HCT116 (cell line): ENCODE measurements around the gene FBXL7.

ENCODE experiments used
- CBX3 ChIP-seq: IDR thresholded peaks from 2 replicates; pipeline ENCODE4 v1.6.1; 2012; ENCODE audit warnings: low read depth
- CTCF ChIP-seq, 3 experiments: fragments of 200-600 bp in 1 of 3; sonication (generic) in 1 of 3; IDR thresholded peaks in 2 of 3; conservative IDR thresholded peaks in 1 of 3; 2 replicates each; pipeline ENCODE4 v1.5.1; 2012 to 2017; ENCODE audit warnings: low read depth in 2 of 3, low read length in 2 of 3, antibody characterized with exemption in 1 of 3, borderline replicate concordance in 1 of 3, control low read depth in 1 of 3, mild to moderate bottlenecking in 1 of 3, mixed read lengths in 1 of 3, mixed run types in 1 of 3, moderate library complexity in 1 of 3; ENCODE audit not compliant: insufficient read depth in 1 of 3
- EZH2 ChIP-seq: fragments of 200-600 bp; sonication (generic); IDR thresholded peaks from 2 replicates; pipeline ENCODE4 v1.6.1; 2017; ENCODE audit warnings: antibody characterized with exemption, mixed run types
- EZH2phosphoT487 ChIP-seq: fragments of 200-600 bp; IDR thresholded peaks from 2 replicates; pipeline ENCODE4 v1.6.1; 2018; ENCODE audit warnings: antibody characterized with exemption, borderline replicate concordance
- JUND ChIP-seq: IDR thresholded peaks from 2 replicates; pipeline ENCODE4 v1.6.1; 2012
- POLR2A ChIP-seq: IDR thresholded peaks from 2 replicates; pipeline ENCODE4 v1.7.0; 2011; ENCODE audit warnings: borderline replicate concordance; ENCODE audit not compliant: insufficient read depth, insufficient read length; ENCODE audit errors: extremely low read depth
- POLR2AphosphoS5 ChIP-seq: IDR thresholded peaks from 2 replicates; pipeline ENCODE4 v1.6.1; 2011; ENCODE audit warnings: mild to moderate bottlenecking, low read depth, low read length, moderate library complexity
- REST ChIP-seq: IDR thresholded peaks from 2 replicates; pipeline ENCODE4 v1.6.1; 2012; ENCODE audit warnings: low read depth
- YY1 ChIP-seq: IDR thresholded peaks from 2 replicates; pipeline ENCODE4 v1.6.1; 2011; ENCODE audit warnings: low read length, low read depth, moderate library complexity, mild to moderate bottlenecking; ENCODE audit not compliant: insufficient replicate concordance; ENCODE audit errors: extremely low read depth
- ZBTB33 ChIP-seq: IDR thresholded peaks from 2 replicates; pipeline ENCODE4 v1.6.1; 2011; ENCODE audit warnings: mild to moderate bottlenecking, low read length, moderate library complexity; ENCODE audit not compliant: insufficient replicate concordance; ENCODE audit errors: extremely low read depth

GRCh38 chr5:15647251-15647650, 147.3 kb downstream of the FBXL7 start:
- TF ChIP-seq POLR2A (no peak), JUND (no peak), EZH2 (no peak), CTCF (IDR thresholded peaks at IDR 0.05 in 2 of 3, conservative IDR thresholded peaks at IDR 0.05 in 1 of 3; ENCODE audit: borderline replicate concordance in 1 of 3, insufficient read depth in 1 of 3, low read depth in 2 of 3, low read length in 2 of 3) (no peak), EZH2phosphoT487 (no peak), ZBTB33 (no peak), YY1 (no peak), REST (no peak), POLR2AphosphoS5 (no peak), CBX3 (no peak)
